Cerebellar nuclear complex (tissue), 1 donor: ENCODE results near the gene PKD2.
"Not testable (repeated sequence)": the region's sequence is repeated elsewhere in the genome, so short reads cannot be mapped to it uniquely, and the experiment has no call there.

Experiments
- DNase-seq, 2 experiments: peaks; one replicate each; lab custom pipeline; 2025; lab: John Stamatoyannopoulos, UW

PKD2 gene

DNA sequence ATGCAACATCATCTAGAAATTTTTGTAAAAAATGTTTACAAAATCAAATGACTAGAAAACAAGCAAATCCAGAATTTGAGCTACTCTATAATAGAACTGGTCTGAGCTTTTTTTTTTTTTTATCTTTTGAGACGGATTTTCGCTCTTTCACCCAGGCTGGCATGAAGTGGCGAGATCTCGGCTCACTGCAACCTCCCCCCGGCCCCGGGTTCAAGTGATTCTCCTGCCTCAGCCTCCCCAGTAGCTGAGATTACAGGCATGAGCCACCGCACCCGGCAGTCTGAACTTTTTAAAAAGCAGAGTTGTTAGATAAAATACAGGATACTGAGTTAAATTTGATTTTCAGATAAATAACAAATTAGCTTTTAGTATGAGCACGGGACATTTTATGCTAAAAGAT, 20.9 kb upstream of the PKD2 start:
- no peak for DNase-seq

DNA sequence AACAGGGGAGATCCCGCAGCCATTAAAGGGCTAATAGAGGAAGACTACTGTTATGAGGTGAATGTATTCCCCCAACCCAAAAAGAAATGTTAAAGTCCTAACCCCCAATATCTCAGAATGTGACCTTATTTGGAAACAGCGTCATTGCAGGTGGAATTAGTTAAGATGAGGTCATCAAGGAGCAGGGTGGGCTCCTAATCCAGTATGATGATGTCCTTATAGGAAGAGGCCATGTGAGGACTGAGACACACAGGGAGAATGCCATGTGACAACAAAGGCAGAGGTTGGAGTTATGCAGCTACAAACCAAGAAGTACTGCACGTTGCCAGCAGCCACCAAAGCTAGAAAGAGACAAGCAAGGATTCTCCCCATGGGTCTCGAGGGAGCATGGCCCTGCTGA, 17.7 kb upstream of the PKD2 start:
- no peak for DNase-seq

DNA sequence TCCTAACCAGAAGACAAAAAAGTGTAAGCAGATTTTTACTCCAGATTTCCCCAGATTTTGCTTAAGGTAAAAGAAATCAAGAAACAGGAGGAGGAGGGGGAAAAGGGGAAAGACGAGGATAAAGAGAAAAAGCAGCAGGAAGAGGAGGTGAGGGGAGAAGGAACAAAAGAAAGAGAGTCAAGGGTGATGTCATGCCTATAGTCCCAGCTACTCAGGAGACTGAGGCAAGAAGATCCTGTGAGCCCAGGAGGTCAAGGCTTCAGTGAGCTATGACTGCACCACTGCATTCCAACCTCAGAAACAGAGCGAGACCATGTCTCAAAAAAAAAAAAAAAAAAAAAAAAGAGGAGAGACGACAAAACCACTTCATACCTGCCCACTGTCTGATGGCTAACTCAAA, 12.0 kb upstream of the PKD2 start:
- no peak for DNase-seq

DNA sequence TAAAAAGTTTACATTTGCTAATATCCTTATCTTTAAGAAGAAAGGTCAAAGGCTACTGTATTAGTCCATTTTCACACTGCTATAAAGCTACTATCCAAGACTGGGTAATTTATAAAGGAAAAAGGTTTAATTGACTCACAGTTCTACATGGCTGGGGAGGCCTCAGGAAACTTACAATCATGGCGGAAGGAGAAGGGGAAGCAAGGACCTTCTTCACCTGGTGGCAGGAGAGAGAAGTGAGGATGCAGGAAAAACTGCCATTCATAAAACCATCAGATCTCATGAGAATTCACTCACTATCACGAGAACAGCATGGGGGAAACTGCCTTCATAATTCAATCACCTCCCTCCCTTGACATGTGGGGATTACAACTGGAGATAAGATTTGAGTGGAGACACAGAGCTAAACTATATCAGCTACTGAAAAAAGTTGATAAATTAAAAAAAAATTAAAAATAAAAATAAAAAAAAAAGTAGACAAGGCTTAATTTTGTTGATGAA, 8.2 kb upstream of the PKD2 start:
- not testable (repeated sequence) for DNase-seq

DNA sequence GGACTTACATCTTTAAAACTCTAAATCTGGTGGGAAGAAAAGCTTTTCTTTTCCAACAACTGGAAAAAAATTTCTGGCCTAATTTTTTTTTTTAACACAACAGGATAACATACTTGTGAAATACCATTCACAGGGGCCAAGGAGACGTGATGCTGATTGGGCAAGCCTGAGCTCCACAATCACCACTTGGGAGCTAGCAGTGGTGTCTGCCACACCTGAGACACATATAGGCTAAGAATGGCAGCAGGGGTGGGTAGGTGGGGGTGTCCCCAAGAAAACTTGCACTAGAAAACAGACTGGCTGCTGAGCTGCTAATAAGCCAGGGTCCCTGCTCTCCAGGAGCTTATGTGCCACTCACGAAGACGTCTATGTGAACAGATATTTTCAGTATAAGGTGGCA, 5.6 kb upstream of the PKD2 start:
- no peak for DNase-seq

DNA sequence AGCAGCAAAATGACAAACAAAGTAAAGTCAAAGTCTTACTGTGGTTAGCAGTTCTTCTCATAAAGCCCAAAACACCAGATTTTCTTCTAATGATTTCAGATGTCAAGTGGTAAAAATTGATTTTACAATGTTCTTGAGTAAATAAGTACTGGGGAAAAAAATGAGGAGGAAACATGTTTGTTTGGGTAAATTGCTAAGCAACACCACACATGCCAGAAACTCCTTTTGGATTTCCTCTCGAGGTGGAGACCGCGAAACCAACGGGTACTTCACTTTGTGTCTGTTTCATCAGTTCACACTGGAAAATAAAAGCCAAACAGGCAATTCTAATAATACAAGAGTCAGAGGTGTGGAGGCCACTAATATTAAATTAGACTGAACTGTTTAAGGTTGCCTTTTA, 4.6 kb upstream of the PKD2 start:
- DNase-seq: no peak

DNA sequence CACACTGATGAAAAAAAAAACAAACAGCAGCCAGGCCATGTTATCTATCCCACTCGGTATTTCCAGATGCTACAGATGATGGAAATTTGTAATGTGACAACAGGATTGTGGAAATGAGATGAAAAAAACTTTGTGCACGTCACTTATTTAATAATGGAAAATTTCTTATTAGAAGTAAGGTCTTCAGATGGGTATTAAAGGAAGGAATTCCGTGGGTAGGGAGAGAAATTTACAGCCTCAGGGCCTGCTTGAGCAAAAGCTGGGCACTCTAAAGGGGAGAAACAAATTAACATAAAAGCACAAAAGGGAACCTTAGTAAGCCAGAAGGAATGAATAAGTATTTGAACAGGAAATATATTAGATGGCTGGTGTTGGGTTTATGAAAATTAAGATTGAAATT, 4.2 kb upstream of the PKD2 start:
- DNase-seq: no peak

DNA sequence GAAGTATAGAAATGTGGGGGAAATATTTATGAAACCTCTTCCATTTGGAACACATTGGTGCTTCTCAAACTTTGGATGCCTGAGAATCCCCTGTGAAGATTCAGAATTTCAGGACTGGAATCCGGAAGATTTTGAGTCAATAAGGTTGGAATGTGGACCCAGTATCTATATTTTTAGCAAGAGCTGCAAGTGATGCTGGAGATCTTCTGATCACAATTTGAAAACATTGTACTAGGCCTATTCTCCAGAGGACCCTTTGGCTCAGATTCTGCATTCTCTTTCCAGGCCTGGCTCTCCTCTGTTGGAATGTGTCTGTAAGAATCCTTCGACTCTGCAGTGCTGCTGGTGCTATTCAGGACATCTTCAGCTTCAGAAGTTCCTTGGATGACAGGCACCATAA, 2.4 kb upstream of the PKD2 start:
- DNase-seq: no peak

DNA sequence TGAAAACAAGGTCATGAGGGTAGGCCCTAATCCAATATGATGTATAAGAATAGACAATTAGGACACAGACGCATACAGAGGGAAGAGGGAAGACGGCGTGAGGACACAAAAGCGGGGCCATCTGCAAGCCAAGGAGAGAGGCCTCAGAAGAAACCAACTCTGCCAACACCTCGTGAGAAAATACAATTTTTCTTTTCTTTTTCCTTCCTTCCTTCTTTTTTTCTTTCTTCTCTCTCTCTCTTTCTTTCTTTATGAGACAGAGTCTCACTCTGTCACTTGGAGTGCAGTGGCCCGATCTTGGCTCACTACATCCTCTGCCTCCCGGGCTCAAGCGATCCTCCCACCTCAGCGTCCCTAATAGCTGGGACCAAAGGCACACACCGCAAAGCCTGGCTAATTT, 1.5 kb upstream of the PKD2 start:
- no peak for DNase-seq

DNA sequence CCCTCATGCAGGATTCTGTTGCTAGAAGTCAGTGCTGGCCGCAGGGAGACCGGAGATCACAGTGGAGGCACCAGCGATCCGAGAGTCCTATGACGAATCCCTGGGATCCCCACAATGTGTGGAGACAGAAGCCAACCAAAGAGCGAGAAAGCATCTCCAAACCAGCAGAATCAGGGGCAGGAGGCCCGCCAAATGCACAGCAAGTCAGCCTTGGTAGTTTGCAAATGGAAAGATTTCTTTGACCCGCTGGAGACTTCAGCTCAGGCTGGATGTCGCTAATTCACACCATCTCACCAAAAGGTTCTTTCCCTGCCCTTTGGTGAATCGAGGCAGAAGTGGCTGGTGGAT, 505 bp upstream of the PKD2 start:
- no peak for DNase-seq

DNA sequence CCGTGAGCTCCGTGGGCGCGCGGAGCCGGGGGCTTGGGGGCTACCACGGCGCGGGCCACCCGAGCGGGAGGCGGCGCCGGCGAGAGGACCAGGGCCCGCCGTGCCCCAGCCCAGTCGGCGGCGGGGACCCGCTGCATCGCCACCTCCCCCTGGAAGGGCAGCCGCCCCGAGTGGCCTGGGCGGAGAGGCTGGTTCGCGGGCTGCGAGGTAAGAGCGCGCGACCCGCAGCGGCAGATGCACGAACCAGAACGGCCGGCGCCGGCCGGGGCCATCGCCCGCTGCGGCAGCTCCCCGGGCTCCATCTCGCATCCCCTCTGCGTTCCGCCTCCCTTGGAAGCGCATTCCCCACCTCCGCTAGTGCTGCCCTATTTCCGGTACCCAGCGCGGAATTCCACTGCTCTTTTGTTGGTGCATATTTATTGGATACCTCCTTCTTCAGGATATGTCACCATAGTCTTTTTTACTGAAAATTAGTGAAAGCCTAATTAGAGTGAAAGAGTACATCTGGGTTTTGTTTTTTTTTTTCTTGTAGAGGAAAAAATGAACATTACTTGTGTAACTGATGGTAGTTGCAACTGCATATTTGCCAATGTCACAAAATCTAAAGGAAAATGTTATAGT, 797 bp downstream of the PKD2 start:
- DNase-seq: no peak

DNA sequence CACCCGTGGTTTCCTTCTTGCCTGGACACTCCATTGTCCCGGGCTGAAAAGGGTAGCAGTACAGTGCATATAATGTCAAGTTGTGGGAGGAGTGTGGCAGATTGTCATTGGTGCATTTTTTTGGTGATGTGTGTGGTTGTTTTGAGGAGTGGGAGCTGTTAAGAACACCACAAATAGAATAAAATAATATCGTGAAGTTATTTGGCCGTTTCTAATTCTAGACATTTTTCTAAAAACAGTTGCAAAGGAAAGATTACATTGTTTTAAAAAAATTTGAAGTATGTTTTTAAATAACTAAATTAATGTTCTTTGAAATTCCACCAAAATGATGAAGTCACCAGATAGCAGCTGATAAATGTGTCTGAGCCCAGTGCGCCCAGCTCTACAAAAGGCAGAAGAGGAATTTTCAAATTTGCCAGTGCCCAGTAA, 1.3 kb downstream of the PKD2 start:
- DNase-seq: no peak

DNA sequence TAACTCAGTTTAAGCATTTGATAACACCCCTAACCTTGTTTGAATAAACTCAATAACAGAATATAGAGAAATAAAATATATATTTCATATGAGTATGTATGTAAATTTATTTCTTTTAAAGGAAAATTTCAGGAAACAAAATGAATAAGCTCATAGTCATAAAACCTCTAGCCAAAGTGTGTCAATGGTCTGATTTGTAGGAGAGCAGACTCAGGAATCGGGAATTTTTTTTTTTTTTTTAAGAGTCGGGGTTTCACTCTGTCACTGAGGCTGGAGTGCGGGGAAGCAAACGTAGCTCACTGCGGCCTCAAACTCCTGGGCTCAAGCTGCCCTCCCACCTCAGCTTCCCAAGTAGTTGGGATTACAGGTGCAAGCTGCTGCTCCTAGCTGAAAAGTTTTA, 2.4 kb downstream of the PKD2 start:
- DNase-seq: no peak

DNA sequence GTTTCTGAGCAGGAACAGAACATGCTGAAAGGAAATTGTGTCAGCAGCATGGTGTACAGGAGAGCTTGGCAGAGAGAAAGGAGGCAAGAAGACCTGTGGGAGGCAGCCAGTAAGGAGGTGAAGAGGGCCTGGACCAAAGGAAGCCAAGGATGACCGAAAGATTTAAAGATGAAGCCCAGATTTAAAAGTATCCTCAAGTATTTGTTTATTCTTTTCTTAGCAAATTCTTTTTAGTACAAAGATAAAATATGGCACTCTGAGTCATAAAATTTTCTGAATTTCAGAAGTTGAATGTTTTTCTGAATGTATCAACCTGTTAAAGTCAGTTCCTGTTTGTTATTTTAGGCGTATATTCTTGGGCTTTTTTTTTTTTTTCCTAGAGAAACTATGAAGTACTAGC, 3.5 kb downstream of the PKD2 start:
- no peak for DNase-seq

DNA sequence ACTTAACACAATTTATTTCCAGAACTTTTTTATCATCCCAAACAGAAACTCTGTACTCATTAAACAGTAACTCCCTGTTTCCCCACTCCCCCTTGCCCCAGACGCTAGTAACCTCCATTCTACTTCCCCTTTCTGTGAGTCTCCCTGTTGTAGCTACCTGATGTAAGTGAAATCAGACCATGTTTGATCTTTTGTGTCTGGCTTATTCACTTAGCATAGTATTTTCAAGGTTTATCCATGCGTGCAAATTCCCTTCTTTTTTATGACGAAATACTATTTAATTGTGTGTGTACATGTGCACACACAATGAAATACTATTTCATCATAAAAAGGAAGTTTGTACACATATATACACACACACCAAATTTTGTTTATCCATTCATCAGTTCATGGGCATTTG, 5.2 kb downstream of the PKD2 start:
- no peak for DNase-seq

DNA sequence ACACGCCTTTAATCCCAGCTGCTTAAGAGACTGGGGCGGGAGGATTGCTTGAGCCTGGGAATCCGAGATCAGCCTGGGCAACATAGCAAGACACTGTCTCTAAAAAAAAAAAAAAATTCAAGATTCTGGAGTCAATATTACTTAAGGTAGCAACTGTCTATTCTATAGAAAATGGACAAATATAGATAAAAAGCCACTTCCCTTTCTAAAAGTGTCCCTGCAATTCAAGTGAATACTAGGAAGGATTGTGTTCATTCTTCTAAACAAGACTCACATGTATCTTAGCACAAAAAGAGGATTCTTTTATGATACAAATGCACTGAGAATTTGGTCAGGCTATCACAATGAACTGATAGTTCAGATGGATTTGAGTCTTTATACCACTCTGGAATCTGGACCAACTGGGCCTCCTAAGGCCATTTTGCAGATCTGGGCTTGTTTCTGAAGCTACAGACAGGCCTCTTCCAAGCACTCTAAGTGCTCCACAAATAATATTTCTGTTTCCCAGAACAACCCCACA, 7.0 kb downstream of the PKD2 start:
- DNase-seq: no peak

DNA sequence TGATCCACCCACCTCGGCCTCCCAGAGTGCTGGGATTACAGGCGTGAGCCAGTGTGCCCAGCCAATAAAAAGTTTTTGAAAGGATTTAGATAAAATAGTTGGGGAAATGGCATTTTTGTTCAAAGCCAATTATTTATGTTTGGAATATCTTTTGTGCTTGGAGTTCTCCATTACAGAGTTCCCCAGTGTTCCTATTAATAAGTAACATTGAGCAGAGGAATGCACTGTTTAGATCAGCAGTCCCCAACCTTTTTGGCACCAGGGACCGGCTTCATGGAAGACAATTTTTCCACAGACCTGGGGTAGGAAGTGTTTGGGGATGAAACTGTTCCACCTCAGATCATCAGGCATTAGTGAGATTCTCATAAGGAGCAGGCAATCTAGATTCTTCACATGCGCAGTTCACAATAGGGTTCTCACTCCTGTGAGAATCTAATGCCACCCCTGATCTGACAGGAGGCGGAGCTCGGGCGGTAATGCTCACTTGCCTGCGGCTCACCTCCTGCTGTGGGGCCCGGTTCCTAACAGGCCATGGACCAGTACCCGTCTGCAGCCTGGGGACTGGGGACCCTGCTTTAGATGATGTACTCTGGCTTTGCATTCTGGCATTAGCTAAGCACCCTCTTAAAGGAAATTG, 8.3 kb downstream of the PKD2 start:
- DNase-seq: no peak

DNA sequence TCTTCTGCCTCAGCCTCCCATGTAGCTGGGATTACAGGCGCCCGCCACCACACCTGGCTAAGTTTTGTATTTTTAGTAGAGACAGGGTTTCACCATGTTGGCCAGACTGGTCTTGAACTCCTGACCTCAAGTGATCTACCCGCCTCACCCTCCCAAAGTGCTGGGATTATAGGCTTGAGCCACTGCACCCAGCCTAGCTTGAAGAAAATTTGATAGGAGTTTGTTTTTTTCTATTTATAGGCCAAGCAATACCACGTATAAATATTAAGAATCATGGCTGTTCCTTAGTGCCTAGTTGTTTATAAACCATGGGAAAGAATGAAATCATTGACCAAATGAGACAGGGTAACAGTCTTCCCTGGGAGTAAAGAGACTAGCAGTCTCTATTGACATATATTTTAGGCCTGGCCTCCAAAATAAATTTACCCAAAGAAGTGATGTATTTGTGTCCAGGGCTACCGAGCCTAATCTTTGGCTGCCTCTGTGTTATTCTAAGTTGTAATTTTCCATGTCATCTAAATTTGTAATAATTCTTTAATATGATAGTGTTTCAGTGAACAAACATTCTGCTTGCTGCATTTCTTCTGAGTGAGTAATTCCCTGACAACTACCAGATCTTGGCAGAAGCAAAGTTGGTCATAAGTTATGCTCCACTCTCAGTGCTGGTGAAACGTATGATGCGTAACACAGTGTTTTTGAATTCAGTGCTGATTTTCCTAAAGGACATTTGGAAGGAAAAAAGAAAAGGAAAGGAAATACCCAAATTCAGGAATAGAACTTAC, 10.3 kb downstream of the PKD2 start:
- no peak for DNase-seq

DNA sequence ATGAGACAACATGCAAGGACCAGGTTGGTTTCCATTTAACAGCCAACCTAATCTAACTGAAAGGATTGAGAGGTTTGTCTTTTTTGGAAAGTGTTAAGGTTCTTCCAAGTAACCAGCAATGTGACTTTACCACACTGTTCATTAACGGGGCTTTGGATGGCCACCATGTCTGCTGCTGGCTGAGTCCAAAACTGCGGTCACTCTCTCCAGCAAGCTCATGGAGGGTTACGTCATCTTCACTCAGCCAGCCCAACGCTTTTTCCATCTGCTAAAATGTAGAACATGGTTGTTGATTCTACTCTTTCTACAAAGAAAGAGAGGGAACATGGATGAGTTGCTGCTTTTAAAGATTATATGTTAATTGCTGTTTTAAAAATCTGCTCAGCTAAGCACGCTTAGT, 11.0 kb downstream of the PKD2 start:
- DNase-seq: no peak

DNA sequence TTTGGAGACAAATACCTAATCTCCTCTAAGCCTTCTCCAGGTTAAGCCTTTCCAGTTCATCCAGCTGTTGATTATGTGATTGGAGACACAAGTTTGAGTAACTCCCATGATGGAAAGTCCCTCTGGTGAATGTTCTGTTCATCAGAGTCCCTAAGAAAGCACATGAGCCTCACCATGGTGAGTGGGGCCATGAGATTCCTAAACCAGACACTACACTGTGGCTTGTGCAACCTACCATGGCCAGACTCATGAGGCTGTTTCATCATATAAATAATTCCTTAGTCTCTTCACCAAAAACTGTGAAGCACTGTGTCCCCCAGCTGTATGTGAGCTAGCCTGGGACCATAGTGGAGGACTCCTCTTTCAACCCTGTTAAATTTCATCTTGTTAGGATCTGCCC, 14.4 kb downstream of the PKD2 start:
- DNase-seq: no peak

DNA sequence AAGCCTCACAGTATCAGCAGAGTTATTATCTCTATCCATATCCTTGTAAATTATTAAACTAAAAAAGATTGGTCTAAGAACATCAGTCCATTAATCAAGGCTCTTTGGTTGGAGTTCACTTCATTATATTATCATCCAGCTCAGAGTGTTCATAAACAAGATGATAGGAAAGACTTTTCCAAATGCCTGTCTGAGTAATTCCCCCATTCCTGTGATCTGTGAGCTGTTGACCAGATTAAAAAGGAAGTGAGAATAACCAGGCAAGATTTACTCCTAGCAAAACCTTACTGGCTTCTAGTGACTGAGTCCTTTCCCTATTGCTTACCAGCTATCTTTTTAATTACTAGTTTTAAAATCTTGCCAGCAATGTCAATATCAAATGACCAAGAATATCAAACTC, 14.9 kb downstream of the PKD2 start:
- no peak for DNase-seq

DNA sequence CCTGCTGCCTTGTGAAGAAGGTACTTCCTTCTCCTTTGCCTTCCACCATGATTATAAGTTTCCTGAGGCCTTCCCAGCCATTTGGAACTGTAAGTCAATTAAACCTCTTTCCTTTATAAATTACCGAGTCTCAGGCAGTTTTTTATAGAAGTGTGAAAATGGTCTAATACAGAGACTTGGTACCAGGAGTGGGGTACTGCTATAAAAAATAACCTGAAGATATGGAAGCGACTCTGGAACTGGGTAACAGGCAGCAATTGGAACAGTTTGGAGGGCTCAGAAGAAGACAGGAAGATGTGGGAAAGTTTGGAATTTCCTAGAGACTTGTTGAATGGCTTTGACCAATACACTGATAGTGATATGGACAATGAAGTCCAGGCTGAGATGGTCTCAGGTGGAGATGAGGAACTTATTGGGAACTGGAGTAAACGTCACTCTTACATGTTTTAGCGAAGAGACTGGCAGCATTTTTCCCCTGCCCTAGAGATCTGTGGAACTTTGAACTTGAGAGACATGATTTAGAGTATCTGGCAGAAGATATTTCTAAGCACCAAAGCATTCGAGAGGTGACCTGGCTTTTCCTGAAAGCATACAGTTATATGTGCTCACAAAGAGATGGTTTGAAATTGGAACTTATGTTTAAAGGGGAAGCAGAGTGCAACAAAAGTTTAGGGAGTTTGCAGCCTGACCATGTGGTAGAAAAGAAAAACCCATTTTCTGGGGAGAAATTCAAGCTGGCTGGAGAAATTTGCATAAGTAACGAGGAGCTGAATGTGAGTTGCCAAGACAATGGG, 18.6 kb downstream of the PKD2 start:
- DNase-seq: not testable (repeated sequence)
